HCT116 (cell line): Measurements from ENCODE around the gene ARFRP1. TPM values are rescaled to one million over a fixed set of nuclear protein-coding genes. Genes with fewer than 3 reads are reported as not detected.

Experiments used
- ATAC-seq: fragments of 200-7000 bp; cut with Tn5 transposase; 2 replicates; pipeline ENCODE4 v1.9.1; 2020; ENCODE audit warnings: mild to moderate bottlenecking, moderate library complexity
- BruUV-seq: library from RNA; stranded (reverse); fragments of 400-500 nt; replicated peaks from 2 replicates; lab custom pipeline; 2021; lab: Mats Ljungman, UMichigan
- CTCF ChIA-PET: fragments of 300-600 bp; sonication (Branson Sonifier 250); formaldehyde crosslinking; loops from one replicate; lab custom pipeline; 2021; ENCODE audit warnings: antibody characterized with exemption; lab: Charles Lee
- POLR2A ChIA-PET: fragments of 300-600, 350-600 bp; sonication (Branson Sonifier 250); formaldehyde crosslinking; loops from one replicate; lab custom pipeline; 2021; ENCODE audit warnings: antibody characterized with exemption; lab: Charles Lee
- RAD21 ChIA-PET, 2 experiments: fragments of 300-600 bp; sonication (Branson Sonifier 250); formaldehyde crosslinking; loops; one replicate each; lab custom pipeline; 2023; ENCODE audit warnings: low total read pairs in 2 of 2; ENCODE audit not compliant: uncharacterized antibody in 2 of 2, unreplicated experiment in 2 of 2, low non-redundant PET in 1 of 2; lab: Charles Lee
- DNase-seq: peaks from one replicate; pipeline ENCODE4 v3.0.0-alpha.2; 2010; ENCODE audit warnings: low read depth, low spot score
- H2AFZ ChIP-seq: fragments of 200-600 bp; shearing (Covaris generic), sonication (generic); 2 replicates; pipeline ENCODE4 v1.6.1; 2017; ENCODE audit warnings: low read depth, mixed run types, mixed read lengths, antibody characterized with exemption, low read length; ENCODE audit not compliant: poor library complexity, severe bottlenecking
- H3K27ac ChIP-seq: 2 replicates; pipeline ENCODE4 v1.5.1; 2012; ENCODE audit warnings: low read depth, low read length
- H3K27me3 ChIP-seq: fragments of 200-600 bp; sonication (generic); 2 replicates; pipeline ENCODE4 v1.6.1; 2016; ENCODE audit warnings: mixed run types, low read length, mixed read lengths; ENCODE audit not compliant: insufficient read depth
- H3K36me3 ChIP-seq, 2 experiments: fragments of 200-500 bp in 1 of 2; fragments of 200-600 bp in 1 of 2; sonication (Bioruptor generic) in 1 of 2; sonication (generic) in 1 of 2; 2 replicates each; pipeline versions ENCODE4 v1.5.1 to v1.6.1; 2014 to 2016; ENCODE audit warnings: low read length in 2 of 2, inconsistent platforms in 1 of 2, mixed read lengths in 1 of 2, mixed run types in 1 of 2; ENCODE audit not compliant: insufficient read depth in 2 of 2, control insufficient read depth in 1 of 2
- H3K4me1 ChIP-seq, 2 experiments: fragments of 200-600 bp in 1 of 2; sonication (generic) in 1 of 2; 2 replicates each; pipeline versions ENCODE4 v1.5.1 to v1.6.1; 2012 to 2017; ENCODE audit warnings: low read length in 2 of 2, inconsistent platforms in 1 of 2, mild to moderate bottlenecking in 1 of 2, mixed read lengths in 1 of 2, mixed run types in 1 of 2, moderate library complexity in 1 of 2; ENCODE audit not compliant: insufficient read depth in 2 of 2, control insufficient read depth in 1 of 2
- H3K4me2 ChIP-seq: fragments of 200-600 bp; sonication (generic); 2 replicates; pipeline ENCODE4 v1.6.1; 2017; ENCODE audit warnings: mixed run types, low read length, mixed read lengths
- H3K4me3 ChIP-seq, 2 experiments: fragments of 200-600 bp in 1 of 2; sonication (generic) in 1 of 2; replicated peaks in 1 of 2; 2 replicates each; pipeline ENCODE4 v1.5.1; 2011 to 2016; ENCODE audit warnings: low read length in 2 of 2, control low read depth in 1 of 2, low read depth in 1 of 2, mild to moderate bottlenecking in 1 of 2, mixed read lengths in 1 of 2, mixed run types in 1 of 2
- H3K79me2 ChIP-seq: fragments of 200-600 bp; sonication (generic); 2 replicates; pipeline ENCODE4 v1.6.1; 2017; ENCODE audit warnings: mild to moderate bottlenecking, mixed run types, low read length, moderate library complexity, mixed read lengths; ENCODE audit not compliant: insufficient read depth
- H3K9ac ChIP-seq: fragments of 200-600 bp; sonication (generic); 2 replicates; pipeline ENCODE4 v1.6.1; 2016; ENCODE audit warnings: low read length, mixed read lengths
- H3K9me2 ChIP-seq: fragments of 200-600 bp; sonication (generic), shearing (Covaris generic); 2 replicates; pipeline ENCODE4 v1.6.1; 2017; ENCODE audit warnings: mixed run types, mild to moderate bottlenecking, moderate library complexity; ENCODE audit not compliant: insufficient read depth
- H3K9me3 ChIP-seq, 2 experiments: fragments of 200-500 bp in 1 of 2; fragments of 200-600 bp in 1 of 2; sonication (Bioruptor generic) in 1 of 2; sonication (generic) in 1 of 2; 2 replicates each; pipeline ENCODE4 v1.6.1; 2014 to 2017; ENCODE audit warnings: low read length in 2 of 2, mixed read lengths in 2 of 2, inconsistent platforms in 1 of 2, low read depth in 1 of 2, mild to moderate bottlenecking in 1 of 2, mixed run types in 1 of 2, moderate library complexity in 1 of 2; ENCODE audit not compliant: control insufficient read depth in 1 of 2, insufficient read depth in 1 of 2
- H4K20me1 ChIP-seq: fragments of 200-600 bp; sonication (generic), shearing (Covaris generic); 2 replicates; pipeline ENCODE4 v1.6.1; 2017; ENCODE audit warnings: mixed run types, mild to moderate bottlenecking, moderate library complexity; ENCODE audit not compliant: insufficient read depth
- CEBPB ChIP-seq: IDR thresholded peaks from 2 replicates; pipeline ENCODE4 v1.6.1; 2012; ENCODE audit warnings: low read depth
- EGR1 ChIP-seq: IDR thresholded peaks from 2 replicates; pipeline ENCODE4 v1.6.1; 2012; ENCODE audit warnings: low read depth
- ELF1 ChIP-seq: IDR thresholded peaks from 2 replicates; pipeline ENCODE4 v1.6.1; 2012; ENCODE audit warnings: low read depth, borderline replicate concordance
- EZH2 ChIP-seq: fragments of 200-600 bp; sonication (generic); IDR thresholded peaks from 2 replicates; pipeline ENCODE4 v1.6.1; 2017; ENCODE audit warnings: antibody characterized with exemption, mixed run types
- EZH2phosphoT487 ChIP-seq: fragments of 200-600 bp; IDR thresholded peaks from 2 replicates; pipeline ENCODE4 v1.6.1; 2018; ENCODE audit warnings: antibody characterized with exemption, borderline replicate concordance
- JUND ChIP-seq: IDR thresholded peaks from 2 replicates; pipeline ENCODE4 v1.6.1; 2012
- POLR2A ChIP-seq: IDR thresholded peaks from 2 replicates; pipeline ENCODE4 v1.7.0; 2011; ENCODE audit warnings: borderline replicate concordance; ENCODE audit not compliant: insufficient read depth, insufficient read length; ENCODE audit errors: extremely low read depth
- POLR2AphosphoS5 ChIP-seq: IDR thresholded peaks from 2 replicates; pipeline ENCODE4 v1.6.1; 2011; ENCODE audit warnings: mild to moderate bottlenecking, low read depth, low read length, moderate library complexity
- RAD21 ChIP-seq: IDR thresholded peaks from 2 replicates; pipeline ENCODE4 v1.6.1; 2012; ENCODE audit warnings: low read depth, mild to moderate bottlenecking
- SIN3A ChIP-seq: IDR thresholded peaks from 2 replicates; pipeline ENCODE4 v1.6.1; 2012; ENCODE audit warnings: low read depth
- SP1 ChIP-seq: IDR thresholded peaks from 2 replicates; pipeline ENCODE4 v1.6.1; 2012; ENCODE audit warnings: low read depth
- SRF ChIP-seq: IDR thresholded peaks from 2 replicates; pipeline ENCODE4 v1.6.1; 2012; ENCODE audit warnings: low read depth
- TCF7L2 ChIP-seq: IDR thresholded peaks from 2 replicates; pipeline ENCODE4 v1.7.0; 2011; ENCODE audit warnings: borderline replicate concordance, inconsistent platforms; ENCODE audit not compliant: insufficient read depth, insufficient read length; ENCODE audit errors: extremely low read depth
- YY1 ChIP-seq: IDR thresholded peaks from 2 replicates; pipeline ENCODE4 v1.6.1; 2011; ENCODE audit warnings: low read length, low read depth, moderate library complexity, mild to moderate bottlenecking; ENCODE audit not compliant: insufficient replicate concordance; ENCODE audit errors: extremely low read depth
- ZFX ChIP-seq: fragments of 450-650 bp; IDR thresholded peaks from 2 replicates; pipeline ENCODE4 v1.6.1; 2017
- ZNF274 ChIP-seq: fragments of 200-500 bp; sonication (Bioruptor generic); IDR thresholded peaks from 2 replicates; pipeline ENCODE4 v1.6.1; 2014; ENCODE audit warnings: mild to moderate bottlenecking, low read depth, low read length, inconsistent platforms
- intact Hi-C: fragments of 100-400 bp; cut with micrococcal nuclease; formaldehyde crosslinking; loops from 2 replicates; pipeline ENCODE4 v1.10.0; 2022
- total RNA-seq: library from RNA; stranded (reverse); gene quantifications from one replicate; pipeline ENCODE4 v1.2.1, GENCODE V29; 2021; ENCODE audit not compliant: unreplicated experiment
- TF ChIP-seq, protein P1 (sequence below): IDR thresholded peaks from 2 replicates; pipeline ENCODE4 v1.6.1; 2012
- TF ChIP-seq, protein P2 (sequence below), 3 experiments: fragments of 200-600 bp in 1 of 3; sonication (generic) in 1 of 3; IDR thresholded peaks in 2 of 3; conservative IDR thresholded peaks in 1 of 3; 2 replicates each; pipeline ENCODE4 v1.5.1; 2012 to 2017; ENCODE audit warnings: low read depth in 2 of 3, low read length in 2 of 3, antibody characterized with exemption in 1 of 3, borderline replicate concordance in 1 of 3, control low read depth in 1 of 3, mild to moderate bottlenecking in 1 of 3, mixed read lengths in 1 of 3, mixed run types in 1 of 3, moderate library complexity in 1 of 3; ENCODE audit not compliant: insufficient read depth in 1 of 3
- TF ChIP-seq, protein P3 (sequence below): IDR thresholded peaks from 2 replicates; pipeline ENCODE4 v1.6.1; 2012; ENCODE audit warnings: low read depth
- TF ChIP-seq, protein P4 (sequence below): IDR thresholded peaks from 2 replicates; pipeline ENCODE4 v1.6.1; 2012

The ARFRP1 gene
- total RNA-seq, 1 experiment from 2014 or later: 53.7 TPM

DNA sequence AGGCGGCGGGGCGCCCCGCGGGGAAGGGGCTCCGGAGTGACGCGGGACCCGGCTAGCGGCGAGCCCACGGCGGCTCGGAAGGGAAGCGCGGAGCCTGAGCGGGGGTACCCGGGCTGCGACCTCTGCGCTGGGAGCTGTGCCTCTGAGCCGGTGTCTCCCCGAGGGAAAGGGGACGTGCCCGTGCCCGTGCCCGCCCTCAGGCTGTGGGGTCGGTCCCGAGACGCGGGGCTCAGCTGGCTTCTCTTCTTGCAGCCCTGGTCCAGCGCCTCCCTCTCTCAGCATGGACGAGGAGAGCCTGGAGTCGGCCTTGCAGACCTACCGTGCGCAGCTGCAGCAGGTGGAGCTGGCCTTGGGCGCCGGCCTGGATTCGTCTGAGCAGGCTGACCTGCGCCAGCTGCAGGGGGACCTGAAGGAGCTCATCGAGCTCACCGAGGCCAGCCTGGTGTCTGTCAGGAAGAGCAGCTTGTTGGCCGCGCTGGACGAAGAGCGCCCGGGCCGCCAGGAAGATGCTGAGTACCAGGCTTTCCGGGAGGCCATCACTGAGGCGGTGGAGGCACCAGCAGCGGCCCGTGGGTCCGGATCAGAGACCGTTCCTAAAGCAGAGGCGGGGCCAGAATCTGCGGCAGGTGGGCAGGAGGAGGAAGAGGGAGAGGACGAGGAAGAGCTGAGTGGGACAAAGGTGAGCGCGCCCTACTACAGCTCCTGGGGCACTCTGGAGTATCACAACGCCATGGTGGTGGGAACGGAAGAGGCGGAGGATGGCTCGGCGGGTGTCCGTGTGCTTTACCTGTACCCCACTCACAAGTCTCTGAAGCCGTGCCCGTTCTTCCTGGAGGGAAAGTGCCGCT is 749 bp upstream of the ARFRP1 start:
- DNase-seq (no peak), ATAC-seq (peak; percentile 19)
- Histone ChIP-seq H3K9me2 (no peaks in the 10 kb centered on the region), H3K27ac (peak overlapping the region; percentile 95), H3K79me2 (peaks cover 82% of the 10 kb centered on the region), H4K20me1 (no peaks in the 10 kb centered on the region), H3K4me3 (peak overlapping the region; percentile 85 to 96), H3K9ac (peak overlapping the region; percentile 96), H3K36me3 (peaks cover 15 to 53% of the 10 kb centered on the region in 2 experiments), H3K4me2 (peak overlapping the region; percentile 95), H3K4me1 (peaks cover 13 to 21% of the 10 kb centered on the region in 2 experiments), H3K27me3 (no peaks in the 10 kb centered on the region), H3K9me3 (0 out of 4 replicates have a peak, but pooled peaks cover 0 to 6% of the 10 kb centered on the region in 2 experiments), H2AFZ (no peak overlapping the region)
- ChIA-PET POLR2A (interaction anchor here (0.6 to 2.2 kb wide), 6 partner anchors 9 to 157 kb away, joined by 3 to 15 read pairs (median 4); partner anchors contain the start of gene TPD52L2), RAD21 (interaction anchor here (0.6 to 1.0 kb wide), 2 partner anchors 157 to 158 kb away, joined by 3 to 4 read pairs; partner anchors contain the start of gene TPD52L2 (in 1 of the 2)), CTCF (interaction anchor here (0.8 to 1.7 kb wide), 8 partner anchors 10 to 272 kb away, joined by 3 to 9 read pairs (median 4); partner anchors contain the start of genes PRPF6 and TPD52L2)
- intact Hi-C loops: loop anchor here (10.0 kb wide), 1 partner anchor 346 kb away; no protein-coding TSS in a partner anchor
- TF ChIP-seq EZH2phosphoT487: no peak
- no peak for TF ChIP-seq YY1
- TF ChIP-seq, protein P1, sequence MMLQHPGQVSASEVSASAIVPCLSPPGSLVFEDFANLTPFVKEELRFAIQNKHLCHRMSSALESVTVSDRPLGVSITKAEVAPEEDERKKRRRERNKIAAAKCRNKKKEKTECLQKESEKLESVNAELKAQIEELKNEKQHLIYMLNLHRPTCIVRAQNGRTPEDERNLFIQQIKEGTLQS: no peak
- TF ChIP-seq, protein P2, sequence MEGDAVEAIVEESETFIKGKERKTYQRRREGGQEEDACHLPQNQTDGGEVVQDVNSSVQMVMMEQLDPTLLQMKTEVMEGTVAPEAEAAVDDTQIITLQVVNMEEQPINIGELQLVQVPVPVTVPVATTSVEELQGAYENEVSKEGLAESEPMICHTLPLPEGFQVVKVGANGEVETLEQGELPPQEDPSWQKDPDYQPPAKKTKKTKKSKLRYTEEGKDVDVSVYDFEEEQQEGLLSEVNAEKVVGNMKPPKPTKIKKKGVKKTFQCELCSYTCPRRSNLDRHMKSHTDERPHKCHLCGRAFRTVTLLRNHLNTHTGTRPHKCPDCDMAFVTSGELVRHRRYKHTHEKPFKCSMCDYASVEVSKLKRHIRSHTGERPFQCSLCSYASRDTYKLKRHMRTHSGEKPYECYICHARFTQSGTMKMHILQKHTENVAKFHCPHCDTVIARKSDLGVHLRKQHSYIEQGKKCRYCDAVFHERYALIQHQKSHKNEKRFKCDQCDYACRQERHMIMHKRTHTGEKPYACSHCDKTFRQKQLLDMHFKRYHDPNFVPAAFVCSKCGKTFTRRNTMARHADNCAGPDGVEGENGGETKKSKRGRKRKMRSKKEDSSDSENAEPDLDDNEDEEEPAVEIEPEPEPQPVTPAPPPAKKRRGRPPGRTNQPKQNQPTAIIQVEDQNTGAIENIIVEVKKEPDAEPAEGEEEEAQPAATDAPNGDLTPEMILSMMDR (IDR thresholded peaks at IDR 0.05 in 2 of 3, conservative IDR thresholded peaks at IDR 0.05 in 1 of 3; ENCODE audit: borderline replicate concordance in 1 of 3, insufficient read depth in 1 of 3, low read depth in 2 of 3, low read length in 2 of 3): no peak
- no peak for TF ChIP-seq RAD21
- TF ChIP-seq ELF1: no peak
- TF ChIP-seq POLR2A: no peak
- TF ChIP-seq ZFX: no peak
- TF ChIP-seq SIN3A: no peak
- TF ChIP-seq ZNF274: no peak
- TF ChIP-seq, protein P3, sequence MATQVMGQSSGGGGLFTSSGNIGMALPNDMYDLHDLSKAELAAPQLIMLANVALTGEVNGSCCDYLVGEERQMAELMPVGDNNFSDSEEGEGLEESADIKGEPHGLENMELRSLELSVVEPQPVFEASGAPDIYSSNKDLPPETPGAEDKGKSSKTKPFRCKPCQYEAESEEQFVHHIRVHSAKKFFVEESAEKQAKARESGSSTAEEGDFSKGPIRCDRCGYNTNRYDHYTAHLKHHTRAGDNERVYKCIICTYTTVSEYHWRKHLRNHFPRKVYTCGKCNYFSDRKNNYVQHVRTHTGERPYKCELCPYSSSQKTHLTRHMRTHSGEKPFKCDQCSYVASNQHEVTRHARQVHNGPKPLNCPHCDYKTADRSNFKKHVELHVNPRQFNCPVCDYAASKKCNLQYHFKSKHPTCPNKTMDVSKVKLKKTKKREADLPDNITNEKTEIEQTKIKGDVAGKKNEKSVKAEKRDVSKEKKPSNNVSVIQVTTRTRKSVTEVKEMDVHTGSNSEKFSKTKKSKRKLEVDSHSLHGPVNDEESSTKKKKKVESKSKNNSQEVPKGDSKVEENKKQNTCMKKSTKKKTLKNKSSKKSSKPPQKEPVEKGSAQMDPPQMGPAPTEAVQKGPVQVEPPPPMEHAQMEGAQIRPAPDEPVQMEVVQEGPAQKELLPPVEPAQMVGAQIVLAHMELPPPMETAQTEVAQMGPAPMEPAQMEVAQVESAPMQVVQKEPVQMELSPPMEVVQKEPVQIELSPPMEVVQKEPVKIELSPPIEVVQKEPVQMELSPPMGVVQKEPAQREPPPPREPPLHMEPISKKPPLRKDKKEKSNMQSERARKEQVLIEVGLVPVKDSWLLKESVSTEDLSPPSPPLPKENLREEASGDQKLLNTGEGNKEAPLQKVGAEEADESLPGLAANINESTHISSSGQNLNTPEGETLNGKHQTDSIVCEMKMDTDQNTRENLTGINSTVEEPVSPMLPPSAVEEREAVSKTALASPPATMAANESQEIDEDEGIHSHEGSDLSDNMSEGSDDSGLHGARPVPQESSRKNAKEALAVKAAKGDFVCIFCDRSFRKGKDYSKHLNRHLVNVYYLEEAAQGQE: no peak
- no peak for TF ChIP-seq EGR1
- TF ChIP-seq SP1: no peak
- TF ChIP-seq JUND: no peak
- TF ChIP-seq POLR2AphosphoS5: no peak
- no peak for TF ChIP-seq TCF7L2
- TF ChIP-seq CEBPB: no peak
- no peak for TF ChIP-seq EZH2
- TF ChIP-seq, protein P4, sequence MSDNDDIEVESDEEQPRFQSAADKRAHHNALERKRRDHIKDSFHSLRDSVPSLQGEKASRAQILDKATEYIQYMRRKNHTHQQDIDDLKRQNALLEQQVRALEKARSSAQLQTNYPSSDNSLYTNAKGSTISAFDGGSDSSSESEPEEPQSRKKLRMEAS: no peak
- TF ChIP-seq SRF: no peak
- BruUV-seq: TSS peak; percentile 49
